Smooth muscle cell (in vitro differentiated cells): Measurements from ENCODE around the gene COPS7A. TPM values are rescaled to one million over a fixed set of nuclear protein-coding genes. Genes with fewer than 3 reads are reported as not detected.
A peak's percentile ranks its signal among the peaks of the same experiment; 100 is the strongest.

Experiments used
- DNase-seq: peaks from one replicate; lab custom pipeline; 2025; ENCODE audit not compliant: unreplicated experiment; lab: John Stamatoyannopoulos, UW
- H2AFZ ChIP-seq: fragments of 200-600 bp; sonication (generic); 2 replicates; pipeline ENCODE4 v1.6.0; 2016; ENCODE audit warnings: antibody characterized with exemption, low read depth, mild to moderate bottlenecking
- H3F3A ChIP-seq: fragments of 200-600 bp; sonication (generic); 2 replicates; pipeline ENCODE4 v1.6.0; 2017; ENCODE audit warnings: antibody characterized with exemption, low read depth
- H3K27ac ChIP-seq: fragments of 200-600 bp; sonication (generic); 2 replicates; pipeline ENCODE4 v1.5.1; 2016; ENCODE audit warnings: low read depth, mild to moderate bottlenecking
- H3K27me3 ChIP-seq: fragments of 200-600 bp; sonication (generic); 2 replicates; pipeline ENCODE4 v1.6.1; 2016; ENCODE audit warnings: low read depth, mild to moderate bottlenecking
- H3K36me3 ChIP-seq: fragments of 200-600 bp; sonication (generic); 2 replicates; pipeline ENCODE4 v1.5.1; 2016; ENCODE audit warnings: low read depth
- H3K4me1 ChIP-seq: fragments of 200-600 bp; sonication (generic); 2 replicates; pipeline ENCODE4 v1.5.1; 2016; ENCODE audit warnings: low read depth
- H3K4me2 ChIP-seq: fragments of 200-600 bp; sonication (generic); 2 replicates; pipeline ENCODE4 v1.6.0; 2016; ENCODE audit warnings: mild to moderate bottlenecking
- H3K4me3 ChIP-seq: fragments of 200-600 bp; sonication (generic); 2 replicates; pipeline ENCODE4 v1.5.1; 2016; ENCODE audit warnings: mild to moderate bottlenecking
- H3K79me2 ChIP-seq: fragments of 200-600 bp; sonication (generic); 2 replicates; pipeline ENCODE4 v1.6.0; 2016; ENCODE audit warnings: low read depth, mild to moderate bottlenecking
- H3K9ac ChIP-seq: fragments of 200-600 bp; sonication (generic); 2 replicates; pipeline ENCODE4 v1.6.0; 2016; ENCODE audit warnings: low read depth
- H3K9me3 ChIP-seq: fragments of 200-600 bp; sonication (generic); replicated peaks from 2 replicates; pipeline ENCODE4 v1.5.1; 2016; ENCODE audit warnings: low read depth
- H4K20me1 ChIP-seq: fragments of 200-600 bp; sonication (generic); 2 replicates; pipeline ENCODE4 v1.6.0; 2016; ENCODE audit warnings: low read depth
- WGBS: methylation state at CpG from one replicate; pipeline ENCODE4 v1.1.7; 2016; ENCODE audit warnings: low lambda C conversion rate; 5-methylcytosine and 5-hydroxymethylcytosine counted together
- polyA plus RNA-seq: library from polyadenylated mRNA; unstranded; fragments of >200 nt; fragmentation: Nextera tagmentation; extraction: Ambion mirVana; gene quantifications from 2 replicates; pipeline ENCODE4 v1.2.1, GENCODE V29; 2016
- total RNA-seq: library from RNA; depleted of rRNA; stranded (reverse); fragments of >200 nt; gene quantifications from 2 replicates; pipeline ENCODE4 v1.2.3, GENCODE V29; 2014
- TF ChIP-seq, protein P1 (sequence below): fragments of 200-600 bp; sonication (generic); IDR thresholded peaks from 2 replicates; pipeline ENCODE4 v1.5.1; 2017; ENCODE audit warnings: borderline replicate concordance, mild to moderate bottlenecking, antibody characterized with exemption; ENCODE audit not compliant: insufficient read depth, poor library complexity, severe bottlenecking

Gene COPS7A
- total and polyA plus RNA-seq, 2 experiments from 2014 or later: 56.6 to 105 TPM

DNA sequence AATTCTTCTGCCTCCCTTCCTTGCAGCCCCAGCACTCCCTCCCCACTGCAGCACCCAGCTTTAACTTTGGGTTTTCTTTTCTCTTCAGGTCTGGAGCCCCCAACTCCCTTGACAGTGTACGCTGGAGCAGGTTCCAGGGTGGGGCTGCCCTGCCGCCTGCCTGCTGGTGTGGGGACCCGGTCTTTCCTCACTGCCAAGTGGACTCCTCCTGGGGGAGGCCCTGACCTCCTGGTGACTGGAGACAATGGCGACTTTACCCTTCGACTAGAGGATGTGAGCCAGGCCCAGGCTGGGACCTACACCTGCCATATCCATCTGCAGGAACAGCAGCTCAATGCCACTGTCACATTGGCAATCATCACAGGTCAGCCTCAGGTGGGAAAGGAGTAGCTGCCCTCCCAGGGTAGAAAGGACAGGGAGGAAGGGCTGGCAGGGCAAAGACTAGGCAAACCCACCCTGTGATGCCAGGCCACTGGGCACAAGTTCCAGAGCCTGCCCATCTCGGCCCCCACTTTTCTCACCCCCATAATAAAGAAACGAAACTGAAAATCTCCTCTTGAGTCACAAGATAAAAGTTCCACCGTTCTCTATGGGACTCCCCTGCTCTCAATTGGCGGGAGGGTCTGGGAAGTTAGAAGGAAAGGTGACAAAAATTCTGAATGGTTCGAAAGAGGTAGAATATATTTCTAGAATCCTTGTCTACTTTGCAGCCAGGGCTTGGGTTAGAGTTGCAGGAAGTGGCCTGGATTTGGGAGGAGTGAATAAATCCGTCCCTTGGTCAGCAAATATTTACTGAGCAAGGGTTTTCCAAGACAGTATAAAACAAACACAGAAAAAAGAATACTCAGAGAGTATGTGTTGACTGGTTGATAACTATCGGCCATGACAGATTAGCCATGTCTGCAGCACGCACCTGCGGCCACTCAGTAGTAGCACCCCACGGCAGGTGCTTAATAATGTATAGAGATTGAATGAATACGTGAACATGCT lies 51.6 kb downstream of the COPS7A start:
- Histone ChIP-seq H3K4me2 (no peak overlapping the region), H4K20me1 (peaks cover 9% of the 10 kb centered on the region), H3K4me1 (peaks cover 37% of the 10 kb centered on the region), H2AFZ (no peak overlapping the region), H3K27me3 (peaks cover 7% of the 10 kb centered on the region), H3F3A (peaks cover 5% of the 10 kb centered on the region), H3K79me2 (no peaks in the 10 kb centered on the region), H3K27ac (no peak overlapping the region), H3K4me3 (no peak overlapping the region), H3K9ac (no peak overlapping the region), H3K9me3 (no peaks in the 10 kb centered on the region), H3K36me3 (no peaks in the 10 kb centered on the region)
- no peak for DNase-seq
- TF ChIP-seq, protein P1, sequence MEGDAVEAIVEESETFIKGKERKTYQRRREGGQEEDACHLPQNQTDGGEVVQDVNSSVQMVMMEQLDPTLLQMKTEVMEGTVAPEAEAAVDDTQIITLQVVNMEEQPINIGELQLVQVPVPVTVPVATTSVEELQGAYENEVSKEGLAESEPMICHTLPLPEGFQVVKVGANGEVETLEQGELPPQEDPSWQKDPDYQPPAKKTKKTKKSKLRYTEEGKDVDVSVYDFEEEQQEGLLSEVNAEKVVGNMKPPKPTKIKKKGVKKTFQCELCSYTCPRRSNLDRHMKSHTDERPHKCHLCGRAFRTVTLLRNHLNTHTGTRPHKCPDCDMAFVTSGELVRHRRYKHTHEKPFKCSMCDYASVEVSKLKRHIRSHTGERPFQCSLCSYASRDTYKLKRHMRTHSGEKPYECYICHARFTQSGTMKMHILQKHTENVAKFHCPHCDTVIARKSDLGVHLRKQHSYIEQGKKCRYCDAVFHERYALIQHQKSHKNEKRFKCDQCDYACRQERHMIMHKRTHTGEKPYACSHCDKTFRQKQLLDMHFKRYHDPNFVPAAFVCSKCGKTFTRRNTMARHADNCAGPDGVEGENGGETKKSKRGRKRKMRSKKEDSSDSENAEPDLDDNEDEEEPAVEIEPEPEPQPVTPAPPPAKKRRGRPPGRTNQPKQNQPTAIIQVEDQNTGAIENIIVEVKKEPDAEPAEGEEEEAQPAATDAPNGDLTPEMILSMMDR: no peak
- WGBS: 92% methylated on average over 16 of the region's 16 CpGs

DNA sequence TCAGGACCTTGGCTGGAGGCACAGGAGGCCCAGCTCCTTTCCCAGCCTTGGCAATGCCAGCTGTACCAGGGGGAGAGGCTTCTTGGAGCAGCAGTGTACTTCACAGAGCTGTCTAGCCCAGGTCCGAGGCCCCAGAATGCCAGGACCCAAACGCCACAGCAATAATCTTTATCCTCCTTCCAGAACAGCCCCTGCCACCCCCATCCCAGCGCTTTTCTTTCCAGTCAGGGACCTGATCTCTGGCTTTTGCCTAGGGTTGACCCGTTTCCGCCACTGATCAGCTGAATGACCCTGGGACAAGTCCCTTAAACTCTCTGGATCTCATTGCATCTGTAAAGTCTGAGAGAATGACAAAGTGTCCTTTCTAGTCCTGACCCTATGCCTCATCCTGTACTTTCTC lies 53.5 kb downstream of the COPS7A start:
- Histone ChIP-seq H3K4me2 (no peak overlapping the region), H3K9ac (no peak overlapping the region), H4K20me1 (no peaks in the 10 kb centered on the region), H3K4me3 (no peak overlapping the region), H3K9me3 (no peaks in the 10 kb centered on the region), H3K4me1 (peaks cover 35% of the 10 kb centered on the region), H3K79me2 (no peaks in the 10 kb centered on the region), H3F3A (no peaks in the 10 kb centered on the region), H3K27me3 (peaks cover 7% of the 10 kb centered on the region), H2AFZ (no peak overlapping the region), H3K36me3 (no peaks in the 10 kb centered on the region), H3K27ac (no peak overlapping the region)
- 94% methylated on average over 5 of the region's 5 CpGs for WGBS
- TF ChIP-seq, protein P1: no peak
- no peak for DNase-seq

DNA sequence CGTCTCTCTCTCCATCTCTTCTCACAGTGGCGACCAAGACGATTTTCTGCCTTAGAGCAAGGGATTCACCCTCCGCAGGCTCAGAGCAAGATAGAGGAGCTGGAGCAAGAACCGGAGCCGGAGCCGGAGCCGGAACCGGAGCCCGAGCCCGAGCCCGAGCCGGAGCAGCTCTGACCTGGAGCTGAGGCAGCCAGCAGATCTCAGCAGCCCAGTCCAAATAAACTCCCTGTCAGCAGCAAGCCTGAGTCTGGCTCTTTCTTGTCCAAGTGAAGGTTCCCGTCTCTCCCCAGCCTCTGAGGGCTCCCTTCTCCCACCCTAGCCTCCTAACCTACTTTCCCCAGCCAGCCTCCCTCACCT lies 54.3 kb downstream of the COPS7A start:
- Histone ChIP-seq H3K4me1 (peaks cover 27% of the 10 kb centered on the region), H3K79me2 (no peaks in the 10 kb centered on the region), H3K9ac (no peak overlapping the region), H3K27ac (no peak overlapping the region), H3F3A (no peaks in the 10 kb centered on the region), H4K20me1 (no peaks in the 10 kb centered on the region), H3K27me3 (peaks cover 4% of the 10 kb centered on the region), H3K4me3 (peak overlapping the region; percentile 53), H2AFZ (peak overlapping the region; percentile 41), H3K9me3 (no peaks in the 10 kb centered on the region), H3K4me2 (peak overlapping the region; percentile 89), H3K36me3 (no peaks in the 10 kb centered on the region)
- TF ChIP-seq, protein P1: no peak
- WGBS: 29% methylated on average over 14 of the region's 14 CpGs
- DNase-seq: no peak
